Measurements from ENCODE around the gene HADHB. TPM values are rescaled to one million over a fixed set of nuclear protein-coding genes. Genes with fewer than 3 reads are reported as not detected.
A peak's percentile ranks its signal among the peaks of the same experiment; 100 is the strongest.

The HADHB gene
- total RNA-seq, 1 donor from 2014 or later = 96.8 TPM

- DNase-seq (ENCODE audit: low spot score) = no peak
- Mint-ChIP-seq H3K4me3 (ENCODE audit: unreplicated experiment) (no peak overlapping the region), H3K27ac (ENCODE audit: unreplicated experiment) (peak overlapping the region; percentile 70), H3K4me1 (ENCODE audit: low read depth) (peaks cover 37% of the 10 kb centered on the region), H3K36me3 (ENCODE audit: low read depth) (peaks cover 11% of the 10 kb centered on the region), H3K9me3 (ENCODE audit: low read depth) (no peaks in the 10 kb centered on the region), H3K27me3 (ENCODE audit: low read depth) (no peaks in the 10 kb centered on the region)
- TF ChIP-seq, protein P1, sequence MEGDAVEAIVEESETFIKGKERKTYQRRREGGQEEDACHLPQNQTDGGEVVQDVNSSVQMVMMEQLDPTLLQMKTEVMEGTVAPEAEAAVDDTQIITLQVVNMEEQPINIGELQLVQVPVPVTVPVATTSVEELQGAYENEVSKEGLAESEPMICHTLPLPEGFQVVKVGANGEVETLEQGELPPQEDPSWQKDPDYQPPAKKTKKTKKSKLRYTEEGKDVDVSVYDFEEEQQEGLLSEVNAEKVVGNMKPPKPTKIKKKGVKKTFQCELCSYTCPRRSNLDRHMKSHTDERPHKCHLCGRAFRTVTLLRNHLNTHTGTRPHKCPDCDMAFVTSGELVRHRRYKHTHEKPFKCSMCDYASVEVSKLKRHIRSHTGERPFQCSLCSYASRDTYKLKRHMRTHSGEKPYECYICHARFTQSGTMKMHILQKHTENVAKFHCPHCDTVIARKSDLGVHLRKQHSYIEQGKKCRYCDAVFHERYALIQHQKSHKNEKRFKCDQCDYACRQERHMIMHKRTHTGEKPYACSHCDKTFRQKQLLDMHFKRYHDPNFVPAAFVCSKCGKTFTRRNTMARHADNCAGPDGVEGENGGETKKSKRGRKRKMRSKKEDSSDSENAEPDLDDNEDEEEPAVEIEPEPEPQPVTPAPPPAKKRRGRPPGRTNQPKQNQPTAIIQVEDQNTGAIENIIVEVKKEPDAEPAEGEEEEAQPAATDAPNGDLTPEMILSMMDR (IDR thresholded peaks at IDR 0.05) = no peak
Measured at GRCh38 chr2:26270373-26270772, 25.6 kb downstream of the HADHB start.

DNA sequence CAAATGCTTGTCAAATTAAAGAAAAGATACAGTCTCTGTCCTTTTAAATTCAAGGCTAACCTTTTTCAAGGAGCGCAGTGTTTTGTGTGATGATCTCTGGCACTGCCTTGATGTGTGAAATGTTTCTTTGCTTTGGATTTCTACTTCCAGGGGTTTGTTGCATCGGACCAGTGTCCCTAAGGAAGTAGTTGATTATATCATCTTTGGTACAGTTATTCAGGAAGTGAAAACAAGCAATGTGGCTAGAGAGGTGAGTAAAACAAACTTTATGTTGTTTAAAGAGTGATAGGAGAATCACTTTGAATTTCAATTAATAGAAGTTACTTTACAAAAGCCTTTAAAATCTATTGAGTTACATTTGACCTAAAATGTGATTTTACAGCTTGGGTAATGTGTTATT is 28.8 kb downstream of the HADHB start:
- Mint-ChIP-seq H3K27ac (ENCODE audit: unreplicated experiment) (peak overlapping the region; percentile 96), H3K36me3 (ENCODE audit: low read depth) (peaks cover 11% of the 10 kb centered on the region), H3K4me1 (ENCODE audit: low read depth) (peaks cover 30% of the 10 kb centered on the region), H3K27me3 (ENCODE audit: low read depth) (no peaks in the 10 kb centered on the region), H3K9me3 (ENCODE audit: low read depth) (no peaks in the 10 kb centered on the region), H3K4me3 (ENCODE audit: unreplicated experiment) (no peak overlapping the region)
- TF ChIP-seq, protein P1 (IDR thresholded peaks at IDR 0.05) = no peak
- no peak for DNase-seq (ENCODE audit: low spot score)

GRCh38 chr2:26274058-26274613 is 29.4 kb downstream of the HADHB start:
- TF ChIP-seq, protein P1 (IDR thresholded peaks at IDR 0.05) = no peak
- Mint-ChIP-seq H3K36me3 (ENCODE audit: low read depth) (peaks cover 14% of the 10 kb centered on the region), H3K9me3 (ENCODE audit: low read depth) (no peaks in the 10 kb centered on the region), H3K4me1 (ENCODE audit: low read depth) (peaks cover 30% of the 10 kb centered on the region), H3K4me3 (ENCODE audit: unreplicated experiment) (peak overlapping the region; percentile 37), H3K27ac (ENCODE audit: unreplicated experiment) (peak overlapping the region; percentile 96), H3K27me3 (ENCODE audit: low read depth) (no peaks in the 10 kb centered on the region)
- DNase-seq (ENCODE audit: low spot score) = no peak

- no peak overlapping the region for H3K4me3 Mint-ChIP-seq (ENCODE audit: unreplicated experiment)
- DNase-seq (ENCODE audit: low spot score) = no peak
- no peaks in the 10 kb centered on the region for H3K9me3 Mint-ChIP-seq (ENCODE audit: low read depth)
- peaks cover 21% of the 10 kb centered on the region for H3K4me1 Mint-ChIP-seq (ENCODE audit: low read depth)
- no peaks in the 10 kb centered on the region for H3K27me3 Mint-ChIP-seq (ENCODE audit: low read depth)
- H3K36me3 Mint-ChIP-seq (ENCODE audit: low read depth) = peaks cover 25% of the 10 kb centered on the region
- no peak overlapping the region for H3K27ac Mint-ChIP-seq (ENCODE audit: unreplicated experiment)
- TF ChIP-seq, protein P1 (IDR thresholded peaks at IDR 0.05) = no peak
Measured at GRCh38 chr2:26276484-26277227, 31.9 kb downstream of the HADHB start.

DNA sequence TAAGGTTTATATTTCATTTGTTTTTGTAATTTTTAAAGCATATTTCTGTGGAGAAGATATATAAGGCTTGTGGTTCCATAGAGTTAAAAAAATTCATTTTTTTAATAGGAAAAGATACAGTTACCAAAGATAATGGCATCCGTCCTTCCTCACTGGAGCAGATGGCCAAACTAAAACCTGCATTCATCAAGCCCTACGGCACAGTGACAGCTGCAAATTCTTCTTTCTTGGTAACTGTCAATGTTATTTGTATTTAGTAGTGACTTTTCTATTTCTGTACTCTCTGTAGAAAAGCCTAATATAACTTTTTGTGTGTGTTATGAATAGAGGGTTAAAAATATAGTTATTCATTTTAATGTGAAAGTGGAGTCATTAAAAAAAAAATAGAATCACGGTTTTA is 35.1 kb downstream of the HADHB start:
- no peaks in the 10 kb centered on the region for H3K27me3 Mint-ChIP-seq (ENCODE audit: low read depth)
- H3K36me3 Mint-ChIP-seq (ENCODE audit: low read depth) = peaks cover 34% of the 10 kb centered on the region
- no peaks in the 10 kb centered on the region for H3K9me3 Mint-ChIP-seq (ENCODE audit: low read depth)
- H3K4me3 Mint-ChIP-seq (ENCODE audit: unreplicated experiment) = no peak overlapping the region
- no peak overlapping the region for H3K27ac Mint-ChIP-seq (ENCODE audit: unreplicated experiment)
- TF ChIP-seq, protein P1 (IDR thresholded peaks at IDR 0.05) = no peak
- peaks cover 12% of the 10 kb centered on the region for H3K4me1 Mint-ChIP-seq (ENCODE audit: low read depth)
- no peak for DNase-seq (ENCODE audit: low spot score)

Measured in chondrocyte (in vitro differentiated cells).